Measurements from ENCODE around the gene BST1.

The BST1 gene

DNA sequence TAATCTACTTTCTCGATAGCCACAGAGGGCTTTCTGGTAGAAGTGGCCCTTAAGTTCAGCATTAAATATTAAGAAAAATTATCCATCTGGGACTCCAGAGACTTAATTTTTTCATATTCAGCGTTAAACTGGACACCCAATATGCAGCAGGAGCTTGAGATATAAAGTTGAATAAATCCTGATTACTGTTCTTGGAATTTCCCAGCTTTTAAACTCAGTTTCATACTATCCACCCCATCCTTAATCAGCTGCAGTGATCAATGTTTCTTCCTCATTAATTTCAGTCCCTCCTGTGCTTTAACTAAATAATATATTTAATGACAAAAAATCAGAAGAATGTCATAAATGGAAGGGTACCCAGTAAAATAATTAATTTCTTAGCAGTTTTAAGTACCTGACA is 44.1 kb upstream of the BST1 start:
- no peak overlapping the region for H4K8ac ChIP-seq (ENCODE audit: low read depth, low read length)
- no CpG with 5 or more reads among the region's 2 CpGs for WGBS (ENCODE audit: extremely low coverage, insufficient coverage, insufficient read length)
- H3K79me1 ChIP-seq (ENCODE audit: low read length), result peaks cover 17% of the 10 kb centered on the region
- H3K36me3 ChIP-seq (ENCODE audit: control insufficient read depth in 1 of 2, insufficient read depth in 2 of 2, low read length in 2 of 2), result peaks cover 2 to 5% of the 10 kb centered on the region in 2 experiments
- no peak overlapping the region for H3K9ac ChIP-seq (ENCODE audit: low read length)
- H3K23ac ChIP-seq (ENCODE audit: low read length), result no peak overlapping the region
- no peak overlapping the region for H3K27ac ChIP-seq (ENCODE audit: low read depth, low read length)
- H2AFZ ChIP-seq (ENCODE audit: insufficient read depth, low read length, poor library complexity), result no peak overlapping the region
- no peak overlapping the region for H2AK5ac ChIP-seq (ENCODE audit: low read length)
- peaks cover 8% of the 10 kb centered on the region in 2 experiments for H3K4me1 ChIP-seq (ENCODE audit: control insufficient read depth in 1 of 2, insufficient read depth in 2 of 2, low read length in 2 of 2)
- no peak overlapping the region for H3K14ac ChIP-seq (ENCODE audit: low read length)
- H4K12ac ChIP-seq (ENCODE audit: low read depth, low read length), result no peak overlapping the region
- no peak for DNase-seq
- H3K4ac ChIP-seq (ENCODE audit: low read depth, low read length), result no peak overlapping the region
- no peaks in the 10 kb centered on the region for H3K9me3 ChIP-seq (ENCODE audit: insufficient read depth, low read depth, low read length)
- H3K18ac ChIP-seq (ENCODE audit: low read length), result no peak overlapping the region
- H2BK12ac ChIP-seq (ENCODE audit: low read length), result no peak overlapping the region
- H3K4me3 ChIP-seq (ENCODE audit: low read depth, low read length), result no peak overlapping the region
- no peak overlapping the region for H2BK120ac ChIP-seq (ENCODE audit: insufficient read depth, low read length, poor library complexity)
- no peak overlapping the region for H4K91ac ChIP-seq (ENCODE audit: low read depth, low read length)
- H3K4me2 ChIP-seq (ENCODE audit: low read length), result no peak overlapping the region
- peaks cover 13% of the 10 kb centered on the region for H3K79me2 ChIP-seq (ENCODE audit: control insufficient read depth, insufficient read depth, low read length, poor library complexity)
- no peaks in the 10 kb centered on the region for H3K27me3 ChIP-seq (ENCODE audit: insufficient read depth, low read length)
- no peak overlapping the region for H2BK5ac ChIP-seq (ENCODE audit: low read depth, low read length, poor library complexity)

DNA sequence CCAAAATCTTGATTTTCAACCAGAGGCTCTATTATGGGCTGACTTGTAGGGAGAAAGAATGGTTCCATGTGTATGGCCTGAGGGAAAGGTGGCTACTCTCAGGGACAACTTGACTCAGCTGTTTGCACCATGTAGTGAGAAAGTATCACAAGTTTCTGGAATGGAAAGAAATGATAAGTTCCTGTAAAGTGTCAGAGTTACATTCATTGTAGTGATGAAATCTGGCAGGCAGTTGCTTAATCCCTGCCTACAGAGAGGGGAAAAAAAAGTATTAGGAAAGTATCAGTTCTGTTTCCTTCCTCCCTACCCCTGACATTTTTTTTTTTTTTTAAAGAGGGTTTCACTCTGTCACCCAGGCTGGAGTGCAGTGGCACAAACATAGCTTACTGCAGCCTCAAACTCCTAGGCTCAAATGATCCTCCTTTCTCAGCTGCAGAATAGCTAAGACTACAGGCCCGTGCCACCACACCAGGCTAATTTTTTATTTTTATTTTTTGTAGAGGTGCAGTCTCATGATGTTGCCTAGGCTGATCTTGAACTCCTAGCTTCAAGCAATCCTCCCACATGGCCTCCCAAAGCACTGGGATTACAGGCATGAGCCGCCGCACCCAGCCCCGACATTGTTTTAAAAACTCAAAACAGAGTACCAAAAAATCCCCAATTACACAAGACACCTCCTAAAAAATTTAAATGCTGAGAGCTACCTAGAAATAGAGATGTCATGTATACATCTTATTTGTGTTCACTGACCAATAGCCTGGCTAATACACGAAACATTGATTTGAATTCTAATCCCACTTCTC is 42.9 kb upstream of the BST1 start:
- Histone ChIP-seq H3K23ac (ENCODE audit: low read length) (no peak overlapping the region), H3K36me3 (ENCODE audit: control insufficient read depth in 1 of 2, insufficient read depth in 2 of 2, low read length in 2 of 2) (peaks cover 2 to 5% of the 10 kb centered on the region in 2 experiments), H2AK5ac (ENCODE audit: low read length) (no peak overlapping the region), H2BK12ac (ENCODE audit: low read length) (no peak overlapping the region), H3K18ac (ENCODE audit: low read length) (no peak overlapping the region), H3K79me2 (ENCODE audit: control insufficient read depth, insufficient read depth, low read length, poor library complexity) (peaks cover 5% of the 10 kb centered on the region), H4K8ac (ENCODE audit: low read depth, low read length) (no peak overlapping the region), H2AFZ (ENCODE audit: insufficient read depth, low read length, poor library complexity) (no peak overlapping the region), H3K9me3 (ENCODE audit: insufficient read depth, low read depth, low read length) (no peaks in the 10 kb centered on the region), H3K4me1 (ENCODE audit: control insufficient read depth in 1 of 2, insufficient read depth in 2 of 2, low read length in 2 of 2) (peaks cover 8% of the 10 kb centered on the region in 2 experiments), H3K9ac (ENCODE audit: low read length) (no peak overlapping the region), H3K14ac (ENCODE audit: low read length) (no peak overlapping the region), H3K4me3 (ENCODE audit: low read depth, low read length) (no peak overlapping the region), H3K4me2 (ENCODE audit: low read length) (no peak overlapping the region), H4K12ac (ENCODE audit: low read depth, low read length) (no peak overlapping the region), H3K4ac (ENCODE audit: low read depth, low read length) (no peak overlapping the region), H3K79me1 (ENCODE audit: low read length) (peaks cover 11% of the 10 kb centered on the region), H3K27me3 (ENCODE audit: insufficient read depth, low read length) (no peaks in the 10 kb centered on the region), H3K27ac (ENCODE audit: low read depth, low read length) (no peak overlapping the region), H4K91ac (ENCODE audit: low read depth, low read length) (no peak overlapping the region), H2BK120ac (ENCODE audit: insufficient read depth, low read length, poor library complexity) (no peak overlapping the region), H2BK5ac (ENCODE audit: low read depth, low read length, poor library complexity) (no peak overlapping the region)
- DNase-seq, result peak; percentile 71 to 90
- WGBS (ENCODE audit: extremely low coverage, insufficient coverage, insufficient read length), result no CpG with 5 or more reads among the region's 5 CpGs

GRCh38 chr4:15665753-15666365 is 37.0 kb upstream of the BST1 start:
- whole genome bisulfite sequencing (ENCODE audit: extremely low coverage, insufficient coverage, insufficient read length), result no CpG with 5 or more reads among the region's 3 CpGs
- DNase-seq, result peak; percentile 84 to 94

GRCh38 chr4:15667006-15667405 is 35.9 kb upstream of the BST1 start:
- Histone ChIP-seq H2BK12ac (ENCODE audit: low read length) (no peak overlapping the region), H3K27me3 (ENCODE audit: insufficient read depth, low read length) (no peaks in the 10 kb centered on the region), H4K12ac (ENCODE audit: low read depth, low read length) (no peak overlapping the region), H3K14ac (ENCODE audit: low read length) (no peak overlapping the region), H2BK5ac (ENCODE audit: low read depth, low read length, poor library complexity) (no peak overlapping the region), H3K23ac (ENCODE audit: low read length) (no peak overlapping the region), H3K9me3 (ENCODE audit: insufficient read depth, low read depth, low read length) (no peaks in the 10 kb centered on the region), H3K4me1 (ENCODE audit: control insufficient read depth in 1 of 2, insufficient read depth in 2 of 2, low read length in 2 of 2) (peaks cover 0 to 4% of the 10 kb centered on the region in 2 experiments), H4K8ac (ENCODE audit: low read depth, low read length) (no peak overlapping the region), H3K79me1 (ENCODE audit: low read length) (no peaks in the 10 kb centered on the region), H2AK5ac (ENCODE audit: low read length) (no peak overlapping the region), H2AFZ (ENCODE audit: insufficient read depth, low read length, poor library complexity) (no peak overlapping the region), H3K4me2 (ENCODE audit: low read length) (no peak overlapping the region), H3K4me3 (ENCODE audit: low read depth, low read length) (no peak overlapping the region), H3K79me2 (ENCODE audit: control insufficient read depth, insufficient read depth, low read length, poor library complexity) (no peaks in the 10 kb centered on the region), H3K18ac (ENCODE audit: low read length) (no peak overlapping the region), H3K27ac (ENCODE audit: low read depth, low read length) (no peak overlapping the region), H2BK120ac (ENCODE audit: insufficient read depth, low read length, poor library complexity) (no peak overlapping the region), H3K9ac (ENCODE audit: low read length) (no peak overlapping the region), H4K91ac (ENCODE audit: low read depth, low read length) (no peak overlapping the region), H3K4ac (ENCODE audit: low read depth, low read length) (no peak overlapping the region), H3K36me3 (ENCODE audit: control insufficient read depth in 1 of 2, insufficient read depth in 2 of 2, low read length in 2 of 2) (peaks cover 6% of the 10 kb centered on the region in 2 experiments)
- WGBS (ENCODE audit: extremely low coverage, insufficient coverage, insufficient read length), result no CpG with 5 or more reads among the region's 4 CpGs
- no peak for DNase-seq

More at GRCh38 chr4:15665753-15666365, 37.0 kb upstream of the BST1 start:
- H2BK12ac ChIP-seq (ENCODE audit: low read length), result no peak overlapping the region
- H3K4me3 ChIP-seq (ENCODE audit: low read depth, low read length), result no peak overlapping the region
- H3K4ac ChIP-seq (ENCODE audit: low read depth, low read length), result no peak overlapping the region
- H3K4me1 ChIP-seq (ENCODE audit: control insufficient read depth in 1 of 2, insufficient read depth in 2 of 2, low read length in 2 of 2), result peaks cover 0 to 4% of the 10 kb centered on the region in 2 experiments
- no peak overlapping the region for H3K14ac ChIP-seq (ENCODE audit: low read length)
- peaks cover 6% of the 10 kb centered on the region in 2 experiments for H3K36me3 ChIP-seq (ENCODE audit: control insufficient read depth in 1 of 2, insufficient read depth in 2 of 2, low read length in 2 of 2)
- no peaks in the 10 kb centered on the region for H3K27me3 ChIP-seq (ENCODE audit: insufficient read depth, low read length)
- H3K23ac ChIP-seq (ENCODE audit: low read length), result no peak overlapping the region
- H3K9ac ChIP-seq (ENCODE audit: low read length), result no peak overlapping the region
- H3K27ac ChIP-seq (ENCODE audit: low read depth, low read length), result no peak overlapping the region
- no peak overlapping the region for H2AFZ ChIP-seq (ENCODE audit: insufficient read depth, low read length, poor library complexity)
- peak overlapping the region; percentile 26 for H3K18ac ChIP-seq (ENCODE audit: low read length)
- H3K79me1 ChIP-seq (ENCODE audit: low read length), result no peaks in the 10 kb centered on the region
- H2BK120ac ChIP-seq (ENCODE audit: insufficient read depth, low read length, poor library complexity), result no peak overlapping the region
- H3K4me2 ChIP-seq (ENCODE audit: low read length), result no peak overlapping the region
- H2BK5ac ChIP-seq (ENCODE audit: low read depth, low read length, poor library complexity), result peak overlapping the region; percentile 32
- H2AK5ac ChIP-seq (ENCODE audit: low read length), result no peak overlapping the region
- no peak overlapping the region for H4K12ac ChIP-seq (ENCODE audit: low read depth, low read length)
- H3K9me3 ChIP-seq (ENCODE audit: insufficient read depth, low read depth, low read length), result no peaks in the 10 kb centered on the region
- no peak overlapping the region for H4K8ac ChIP-seq (ENCODE audit: low read depth, low read length)
- H3K79me2 ChIP-seq (ENCODE audit: control insufficient read depth, insufficient read depth, low read length, poor library complexity), result no peaks in the 10 kb centered on the region
- no peak overlapping the region for H4K91ac ChIP-seq (ENCODE audit: low read depth, low read length)

Measured in trophoblast cell (in vitro differentiated cells and primary cell).